ELR (cell line): ENCODE results near the gene GMIP.
A peak's percentile ranks its signal among the peaks of the same experiment; 100 is the strongest.
"Not testable (repeated sequence)": the region's sequence is repeated elsewhere in the genome, so short reads cannot be mapped to it uniquely, and the experiment has no call there.

Source experiments
- DNase-seq: peaks from one replicate; pipeline ENCODE4 v3.0.0-alpha.2; 2015; ENCODE audit warnings: low read depth

The GMIP gene

GRCh38 chr19:19606021-19606420 lies 37.4 kb downstream of the GMIP start:
- DNase-seq, result peak; percentile 57

- no peak for DNase-seq
Observed at GRCh38 chr19:19602713-19603324, 40.6 kb downstream of the GMIP start.

DNA sequence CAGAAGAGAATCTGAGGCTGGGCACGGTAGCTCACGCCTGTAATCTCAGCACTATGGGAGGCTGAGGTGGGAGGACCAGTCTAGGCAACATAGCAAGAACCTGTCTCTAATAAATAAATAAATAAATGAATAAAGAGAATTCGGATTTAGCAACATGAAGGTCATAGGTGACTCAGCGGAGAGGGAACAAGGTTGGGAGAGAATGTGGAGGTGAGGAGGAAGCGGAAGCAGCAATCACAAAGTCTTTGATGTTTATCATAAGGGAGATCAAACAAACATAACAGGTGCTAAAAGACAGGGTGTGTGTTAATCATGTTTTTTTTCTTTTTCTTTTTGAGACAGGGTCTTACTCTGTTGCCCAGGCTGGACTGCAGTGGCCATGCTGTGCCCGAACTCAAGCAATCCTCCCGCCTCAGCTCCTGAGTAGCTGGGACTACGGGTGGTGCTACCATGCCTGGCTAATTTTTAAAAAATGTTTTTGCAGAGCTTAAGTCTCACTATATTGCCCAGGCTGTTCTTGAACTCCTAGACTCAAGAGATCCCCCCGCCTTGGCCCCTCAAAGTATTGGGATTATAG lies 41.2 kb downstream of the GMIP start:
- DNase-seq, result no peak

GRCh38 chr19:19600793-19601330 lies 42.6 kb downstream of the GMIP start:
- DNase-seq, result no peak

DNA sequence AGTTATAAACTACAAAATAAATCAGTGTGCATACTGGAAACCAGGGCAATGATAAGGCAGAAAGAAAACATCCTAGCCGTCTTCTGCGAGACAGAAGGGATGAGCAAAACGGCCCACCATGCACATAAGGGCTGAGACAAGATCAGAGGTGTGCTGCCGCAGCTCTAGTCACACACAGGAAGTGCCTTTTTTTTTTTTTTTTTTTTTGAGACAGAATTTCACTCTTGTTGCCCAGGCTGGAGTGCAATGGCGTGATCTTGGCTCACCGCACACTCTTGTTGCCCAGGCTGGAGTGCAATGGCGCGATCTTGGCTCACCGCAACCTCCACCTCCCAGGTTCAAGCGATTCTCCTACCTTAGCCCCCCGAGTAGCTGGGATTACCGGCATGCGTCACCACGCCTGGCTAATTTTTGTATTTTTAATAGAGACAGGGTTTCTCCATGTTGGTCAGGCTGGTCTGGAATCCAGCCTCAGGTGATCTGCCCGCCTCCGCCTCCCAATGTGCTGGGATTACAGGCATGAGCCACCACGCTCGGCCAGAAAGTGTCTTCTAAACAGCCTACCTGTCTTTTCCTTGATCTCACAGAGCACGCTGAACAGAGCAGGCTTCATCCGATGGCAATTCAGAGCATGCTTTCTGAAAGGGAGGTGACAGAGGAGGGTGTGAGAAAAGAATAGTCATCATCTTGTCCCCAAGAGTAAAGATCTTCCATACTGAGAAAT lies 44.6 kb downstream of the GMIP start:
- not testable (repeated sequence) for DNase-seq

- no peak for DNase-seq
Observed at GRCh38 chr19:19597809-19598306, 45.6 kb downstream of the GMIP start.

DNA sequence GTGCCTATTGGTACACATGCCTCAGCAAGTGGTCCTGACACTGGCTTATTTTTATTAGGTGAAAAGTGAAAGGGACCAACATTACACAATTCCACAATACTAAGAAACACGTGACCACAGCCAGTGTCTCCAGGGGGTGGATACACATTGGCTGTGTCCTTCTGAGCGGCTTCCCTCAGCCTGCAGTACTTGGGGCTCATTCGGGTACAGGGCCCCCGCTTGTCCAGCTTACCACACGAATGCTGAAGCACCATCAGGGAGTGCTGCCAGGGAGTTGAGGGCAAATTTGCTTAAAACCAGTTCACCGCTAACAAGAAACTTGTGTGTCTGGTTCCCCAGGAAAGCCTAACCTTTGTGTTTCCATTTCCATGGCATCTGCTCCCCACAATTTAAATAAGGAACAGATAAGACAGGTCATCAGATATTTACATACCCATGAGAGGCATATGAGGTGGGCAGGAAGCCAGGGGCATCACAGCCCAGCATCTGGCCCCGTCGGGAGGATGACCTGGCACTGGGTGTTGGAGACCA lies 48.2 kb downstream of the GMIP start:
- DNase-seq, result peak; percentile 21

- DNase-seq, result no peak
Observed at GRCh38 chr19:19594381-19594780, 49.1 kb downstream of the GMIP start.

- no peak for DNase-seq
Observed at GRCh38 chr19:19592690-19593089, 50.8 kb downstream of the GMIP start.

- DNase-seq, result peak; percentile 99
Observed at GRCh38 chr19:19591133-19591825, 52.2 kb downstream of the GMIP start.

GRCh38 chr19:19588546-19588945 lies 54.9 kb downstream of the GMIP start:
- DNase-seq, result peak; percentile 78

DNA sequence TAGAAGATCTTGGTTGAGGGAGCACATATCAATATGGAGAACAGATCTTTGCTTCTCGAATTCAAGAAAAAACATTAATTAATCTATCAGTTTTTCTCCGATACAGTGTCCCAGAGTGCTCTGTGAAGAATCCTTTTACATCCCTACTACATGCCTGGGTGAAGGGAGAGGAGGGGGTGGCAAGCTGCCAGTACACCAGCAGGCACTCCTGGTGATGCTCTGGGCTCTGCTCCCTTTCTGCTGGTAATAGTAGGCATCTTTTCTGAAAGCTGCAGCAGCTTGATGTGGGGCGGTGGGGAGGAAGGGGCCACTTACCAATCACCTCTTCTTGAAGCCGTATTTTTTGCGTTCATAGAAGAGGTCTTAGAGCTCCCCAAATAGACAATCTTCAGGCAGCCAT lies 55.7 kb downstream of the GMIP start:
- no peak for DNase-seq

DNA sequence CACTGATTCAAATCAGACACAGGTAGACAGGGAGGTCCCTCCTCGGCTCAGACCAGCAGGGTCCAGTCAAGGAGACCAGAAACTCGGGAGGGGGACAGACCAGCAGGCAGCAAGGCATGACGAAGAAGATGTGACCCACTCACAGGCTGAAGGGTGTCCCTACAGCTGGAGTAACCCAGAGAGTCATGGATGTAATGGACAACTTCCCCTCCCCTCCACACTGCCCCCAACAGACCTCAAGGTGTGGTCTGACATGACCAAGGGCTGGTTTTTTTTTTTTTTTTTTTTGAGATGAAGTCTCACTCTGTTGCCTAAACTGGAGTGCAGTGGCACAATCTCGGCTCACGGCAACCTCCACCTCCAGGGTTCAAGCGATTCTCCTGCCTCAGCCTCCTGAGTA lies 59.1 kb downstream of the GMIP start:
- DNase-seq, result no peak

- DNase-seq, result no peak
Observed at GRCh38 chr19:19582471-19582870, 61.0 kb downstream of the GMIP start.

GRCh38 chr19:19581391-19581790 lies 62.1 kb downstream of the GMIP start:
- DNase-seq, result no peak

DNA sequence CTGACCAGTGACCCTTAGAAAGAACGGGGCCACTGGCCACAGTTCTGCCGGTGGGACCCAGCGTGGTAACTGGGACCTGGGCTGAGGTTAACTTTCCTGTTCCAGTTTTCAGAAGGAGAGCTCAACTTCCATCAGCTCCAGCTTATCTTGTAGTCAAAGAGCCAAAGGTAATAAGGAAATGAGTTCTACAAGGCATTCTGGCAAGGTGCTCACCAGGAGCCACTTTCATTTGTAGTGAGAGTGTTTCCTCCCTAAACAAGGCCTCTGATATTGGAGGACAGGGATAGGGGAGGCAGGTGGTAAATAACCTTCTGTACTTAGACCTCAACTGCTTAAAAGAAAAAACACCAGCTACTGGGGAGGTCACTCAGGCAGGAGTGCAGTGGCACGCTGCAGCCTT lies 63.0 kb downstream of the GMIP start:
- no peak for DNase-seq

GRCh38 chr19:19579533-19580361 lies 63.7 kb downstream of the GMIP start:
- DNase-seq, result no peak
